Measurements from ENCODE around the gene AKR7A2.
A peak's percentile ranks its signal among the peaks of the same experiment; 100 is the strongest.

DNA sequence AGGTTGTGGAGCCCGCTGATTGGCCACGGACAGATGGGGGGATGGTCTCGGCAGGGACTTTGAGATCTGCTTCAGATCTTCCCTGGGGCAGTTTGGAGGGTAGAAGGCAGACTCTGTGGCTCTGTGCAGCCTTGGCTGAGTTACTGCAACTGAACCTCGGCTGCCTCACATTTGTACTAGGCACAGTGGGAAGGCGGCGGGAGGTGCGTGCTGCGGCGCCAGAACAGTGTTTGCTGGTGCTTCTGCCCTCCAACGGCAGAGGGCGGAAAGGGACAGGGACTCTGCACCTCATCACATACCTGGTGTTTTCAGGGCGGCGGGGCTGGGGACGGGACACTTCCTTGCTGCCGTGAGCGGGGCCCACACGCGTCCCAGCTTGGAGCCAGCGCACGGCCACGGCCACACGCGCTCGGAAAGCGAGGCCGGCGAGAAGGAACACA, 26.4 kb upstream of the AKR7A2 start:
- TF ChIP-seq, protein P1, sequence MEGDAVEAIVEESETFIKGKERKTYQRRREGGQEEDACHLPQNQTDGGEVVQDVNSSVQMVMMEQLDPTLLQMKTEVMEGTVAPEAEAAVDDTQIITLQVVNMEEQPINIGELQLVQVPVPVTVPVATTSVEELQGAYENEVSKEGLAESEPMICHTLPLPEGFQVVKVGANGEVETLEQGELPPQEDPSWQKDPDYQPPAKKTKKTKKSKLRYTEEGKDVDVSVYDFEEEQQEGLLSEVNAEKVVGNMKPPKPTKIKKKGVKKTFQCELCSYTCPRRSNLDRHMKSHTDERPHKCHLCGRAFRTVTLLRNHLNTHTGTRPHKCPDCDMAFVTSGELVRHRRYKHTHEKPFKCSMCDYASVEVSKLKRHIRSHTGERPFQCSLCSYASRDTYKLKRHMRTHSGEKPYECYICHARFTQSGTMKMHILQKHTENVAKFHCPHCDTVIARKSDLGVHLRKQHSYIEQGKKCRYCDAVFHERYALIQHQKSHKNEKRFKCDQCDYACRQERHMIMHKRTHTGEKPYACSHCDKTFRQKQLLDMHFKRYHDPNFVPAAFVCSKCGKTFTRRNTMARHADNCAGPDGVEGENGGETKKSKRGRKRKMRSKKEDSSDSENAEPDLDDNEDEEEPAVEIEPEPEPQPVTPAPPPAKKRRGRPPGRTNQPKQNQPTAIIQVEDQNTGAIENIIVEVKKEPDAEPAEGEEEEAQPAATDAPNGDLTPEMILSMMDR (IDR thresholded peaks at IDR 0.05): peak in 3 of 6 experiments; percentile 14 to 31 (median 16)
- TF ChIP-seq POLR2A (IDR thresholded peaks at IDR 0.05): no peak
